Neural cell (in vitro differentiated cells): ENCODE measurements around the gene AURKA. TPM values are rescaled to one million over a fixed set of nuclear protein-coding genes. Genes with fewer than 3 reads are reported as not detected.

Experiments used
- polyA plus RNA-seq: library from polyadenylated mRNA; depleted of rRNA; stranded (reverse); fragments of >200 nt; gene quantifications from 2 replicates; pipeline ENCODE4 v1.2.3, GENCODE V29; 2014

The AURKA gene
- polyA plus RNA-seq, 1 donor from 2014 or later = 2.5 TPM

Other genes starting within 250 kb of the AURKA start
- not detected in 2 replicates for gene MC3R, start 143.5 kb downstream of the AURKA start, polyA plus RNA-seq
- 6.6 and 7.3 TPM in 2 replicates for gene FAM210B, start 33.2 kb downstream of the AURKA start, polyA plus RNA-seq
- gene CSTF1, start 430 bp upstream of the AURKA start, polyA plus RNA-seq = 19.6 and 24.0 TPM in 2 replicates
- gene CASS4, start 20.0 kb upstream of the AURKA start, polyA plus RNA-seq = 0.56 TPM in 1 of 2 replicates, not detected in the other
- gene RTF2, start 76.4 kb upstream of the AURKA start, polyA plus RNA-seq = 93.2 and 127 TPM in 2 replicates
- not detected in 2 replicates for gene FAM209A, start 132.5 kb upstream of the AURKA start, polyA plus RNA-seq
- 1.1 TPM in 1 of 2 replicates, not detected in the other for gene FAM209B, start 141.0 kb upstream of the AURKA start, polyA plus RNA-seq
- gene TFAP2C, start 237.1 kb upstream of the AURKA start, polyA plus RNA-seq = not detected in 2 replicates